ENCODE data around the gene CCT6A. TPM values are rescaled to one million over a fixed set of nuclear protein-coding genes. Genes with fewer than 3 reads are reported as not detected.

CCT6A gene
- total and polyA plus RNA-seq, 9 of the 15 experiments (the other 6 are each of a cell fraction or from before 2014, with no cell fraction given), result 244 to 708 (median 387) TPM

- TF ChIP-seq POLR2AphosphoS5 (IDR thresholded peaks at IDR 0.05; ENCODE audit: control insufficient read depth, insufficient read depth, low read depth, low read length), result peak; percentile 86
- TF ChIP-seq HDAC8 (tag; IDR thresholded peaks at IDR 0.05), result no peak
- no peak for TF ChIP-seq RBM14 (IDR thresholded peaks at IDR 0.05; ENCODE audit: borderline replicate concordance, insufficient read depth, low read depth, low read length)
- TF ChIP-seq FIP1L1 (IDR thresholded peaks at IDR 0.05; ENCODE audit: low read depth, low read length, poor library complexity, severe bottlenecking), result peak; percentile 50
- TF ChIP-seq MEF2A (IDR thresholded peaks at IDR 0.05; ENCODE audit: control insufficient read depth, low read depth, low read length), result no peak
- TF ChIP-seq CXXC5 (CRISPR knock-in tag; IDR thresholded peaks at IDR 0.05), result peak; percentile 95
- no peak for TF ChIP-seq HNRNPUL1 (IDR thresholded peaks at IDR 0.05; ENCODE audit: low read length)
- TF ChIP-seq ZNF133 (CRISPR knock-in tag; IDR thresholded peaks at IDR 0.05), result no peak
- no peak for TF ChIP-seq ARHGAP35 (IDR thresholded peaks at IDR 0.05; ENCODE audit: partially characterized antibody)
- no peak for TF ChIP-seq NCOA4 (IDR thresholded peaks at IDR 0.05; ENCODE audit: partially characterized antibody)
- 0 out of 2 replicates have a peak, but pooled peaks have one; percentile 33 for TF ChIP-seq ZBTB12 (CRISPR knock-in tag; IDR thresholded peaks at IDR 0.05)
- TF ChIP-seq KLF10 (CRISPR knock-in tag; IDR thresholded peaks at IDR 0.05), result 0 out of 2 replicates have a peak, but pooled peaks have one; percentile 22
- no peak for TF ChIP-seq DLX4 (CRISPR knock-in tag; IDR thresholded peaks at IDR 0.05)
- TF ChIP-seq CHD1 (IDR thresholded peaks at IDR 0.05; ENCODE audit: low read length), result peak; percentile 79
- TF ChIP-seq ZNF282 (CRISPR knock-in tag; IDR thresholded peaks at IDR 0.05), result no peak
- no peak; the same call in 1 of the 2 replicates for TF ChIP-seq BHLHE40 (IDR thresholded peaks at IDR 0.05; ENCODE audit: low read length)
- no peak for TF ChIP-seq BMI1 (IDR thresholded peaks at IDR 0.05; ENCODE audit: low read length)
- 0 out of 2 replicates have a peak, but pooled peaks have one; percentile 35 for TF ChIP-seq LCOR (CRISPR knock-in tag; IDR thresholded peaks at IDR 0.05)
- TF ChIP-seq ZNF174 (CRISPR knock-in tag; IDR thresholded peaks at IDR 0.05), result no peak
- TF ChIP-seq SPI1 (IDR thresholded peaks at IDR 0.05; ENCODE audit: borderline replicate concordance, low read depth, low read length), result peak; percentile 47
- no peak for TF ChIP-seq ID3 (CRISPR knock-in tag; IDR thresholded peaks at IDR 0.05)
- peak; percentile 32; the same call in 1 of the 2 replicates for TF ChIP-seq ID3 (tag; IDR thresholded peaks at IDR 0.05)
- TF ChIP-seq CBX1 (IDR thresholded peaks at IDR 0.05; ENCODE audit: low read depth), result 0 out of 2 replicates have a peak, but pooled peaks have one; percentile 46
- peak; percentile 89 for TF ChIP-seq MTA3 (IDR thresholded peaks at IDR 0.05; ENCODE audit: borderline replicate concordance)
- TF ChIP-seq SMARCA5 (IDR thresholded peaks at IDR 0.05), result no peak
- TF ChIP-seq ARID3B (CRISPR knock-in tag; IDR thresholded peaks at IDR 0.05; ENCODE audit: borderline replicate concordance), result no peak
Measured at GRCh38 chr7:56106108-56107073, 54.8 kb downstream of the CCT6A start, which contains the start of gene CHCHD2 (continued).
